Measurements from ENCODE around the gene LYVE1.

The LYVE1 gene

GRCh38 chr11:10551845-10552352 lies 16.6 kb downstream of the LYVE1 start:
- DNase-seq = no peak

GRCh38 chr11:10551290-10551592 lies 17.2 kb downstream of the LYVE1 start:
- no peak for DNase-seq

GRCh38 chr11:10550503-10551289 lies 17.8 kb downstream of the LYVE1 start:
- no peak for DNase-seq

DNA sequence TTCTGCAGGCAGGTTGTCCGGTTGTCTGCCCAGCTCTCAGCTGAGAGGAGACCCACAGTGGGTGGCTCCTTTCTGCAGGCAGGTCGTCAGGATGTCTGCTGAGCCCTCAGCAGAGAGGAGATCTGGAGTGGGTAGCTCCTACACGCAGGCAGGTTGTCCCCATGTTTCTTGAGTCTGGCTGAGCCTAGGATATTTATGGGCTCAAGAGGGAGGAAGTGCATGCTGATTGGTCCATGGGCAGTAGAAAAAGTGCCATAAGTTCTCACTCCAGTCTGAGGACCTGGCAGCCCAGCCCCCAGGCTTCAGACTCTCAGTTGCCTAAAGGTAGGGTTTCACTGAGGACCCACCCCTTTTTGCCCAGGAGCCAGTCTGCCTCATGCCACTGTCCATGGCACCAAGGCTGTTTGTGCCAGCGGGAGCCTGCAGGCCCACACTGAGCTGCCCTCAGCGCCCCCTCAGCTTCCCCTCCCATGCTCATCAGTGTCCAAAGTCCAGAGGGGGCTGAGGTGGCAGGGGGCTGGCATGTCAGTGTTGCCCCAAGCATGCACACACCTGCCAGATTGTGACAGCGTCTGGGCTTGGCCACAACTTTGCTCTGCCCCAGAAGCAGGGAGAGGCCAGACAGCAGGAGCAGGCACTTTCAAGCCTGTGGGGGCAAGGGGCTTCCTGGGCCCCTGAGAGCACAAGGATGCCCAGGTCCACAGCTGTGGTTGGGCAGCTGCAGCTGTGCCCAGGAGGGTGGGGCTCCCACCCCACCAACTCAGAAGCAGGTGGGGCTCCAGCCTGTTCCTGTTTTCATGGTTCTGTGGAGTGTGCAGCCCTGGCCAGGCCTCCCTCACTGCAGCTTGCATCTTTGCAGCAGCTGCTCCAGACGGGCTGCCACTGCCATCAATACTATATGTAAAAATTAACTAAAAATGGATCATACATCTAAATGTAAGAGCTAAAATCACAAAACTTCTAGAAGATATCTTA lies 23.7 kb downstream of the LYVE1 start:
- DNase-seq = no peak

DNA sequence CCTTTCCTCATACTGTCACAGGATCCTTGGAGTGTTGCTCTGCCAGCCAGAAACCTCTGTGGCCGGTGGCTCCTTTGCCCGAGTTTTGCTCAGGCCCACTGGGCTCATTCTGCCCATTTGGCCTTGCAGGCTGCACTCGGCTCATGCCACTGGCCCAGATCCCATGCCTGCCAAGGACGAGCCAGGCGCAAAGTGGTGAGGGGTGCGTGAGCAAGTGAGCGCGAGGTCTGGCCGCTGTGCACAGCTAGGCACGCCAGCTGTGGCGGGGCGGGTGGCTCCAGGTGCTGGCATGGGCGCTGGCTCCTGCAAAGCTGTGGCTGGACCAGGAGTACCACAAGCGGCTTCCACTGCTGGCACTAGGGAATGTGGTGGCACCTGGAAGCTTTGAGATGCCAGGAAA lies 24.7 kb downstream of the LYVE1 start:
- DNase-seq = no peak

DNA sequence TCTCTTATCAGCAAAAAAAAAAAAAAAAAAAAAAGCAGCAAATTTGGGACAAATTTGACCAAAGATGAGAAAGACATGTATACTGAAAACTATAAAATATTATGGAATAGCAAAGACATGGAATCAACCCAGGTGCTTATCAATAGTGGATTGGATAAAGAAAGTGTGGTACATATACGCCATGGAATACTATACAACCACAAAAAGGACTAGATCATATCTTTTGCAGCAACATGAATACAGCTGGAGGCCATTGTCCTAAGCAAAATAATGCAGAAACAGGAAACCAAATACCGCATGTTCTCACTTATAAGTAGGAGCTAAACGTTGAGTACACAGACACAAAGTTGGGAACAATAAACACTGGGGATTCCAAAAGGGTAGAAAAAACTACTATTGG lies 25.7 kb downstream of the LYVE1 start:
- no peak for DNase-seq

GRCh38 chr11:10541561-10541930 lies 26.9 kb downstream of the LYVE1 start:
- no peak for DNase-seq

- DNase-seq = peak; percentile 96
These were observed 27.4 kb downstream of the LYVE1 start, which contains the start of gene RNF141 for GRCh38 chr11:10540915-10541560. Gene RNF141 (minus strand): TSS chr11:10541187. CDS start chr11:10534158, 7,029 bp downstream.

- no peak for DNase-seq
These were observed 27.9 kb downstream of the LYVE1 start for GRCh38 chr11:10540546-10540914.

DNA sequence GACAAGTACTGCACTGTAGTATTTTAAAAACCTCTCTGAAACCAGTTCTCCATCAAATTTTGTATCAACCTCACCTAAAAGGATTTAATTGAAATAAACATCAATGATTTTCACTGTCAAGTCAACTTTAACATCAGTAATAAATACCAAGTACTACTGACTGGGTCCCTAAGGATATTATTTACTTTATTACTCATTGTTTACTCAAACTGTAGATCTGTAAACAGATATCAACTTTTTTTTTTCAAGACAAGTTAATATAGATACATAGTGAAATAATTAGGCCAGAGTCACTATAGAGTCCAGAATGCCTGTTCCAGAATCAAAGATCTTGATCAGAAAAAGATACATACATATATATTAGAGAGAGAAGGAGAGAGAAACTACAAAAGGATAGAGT lies 29.1 kb downstream of the LYVE1 start:
- DNase-seq = no peak

DNA sequence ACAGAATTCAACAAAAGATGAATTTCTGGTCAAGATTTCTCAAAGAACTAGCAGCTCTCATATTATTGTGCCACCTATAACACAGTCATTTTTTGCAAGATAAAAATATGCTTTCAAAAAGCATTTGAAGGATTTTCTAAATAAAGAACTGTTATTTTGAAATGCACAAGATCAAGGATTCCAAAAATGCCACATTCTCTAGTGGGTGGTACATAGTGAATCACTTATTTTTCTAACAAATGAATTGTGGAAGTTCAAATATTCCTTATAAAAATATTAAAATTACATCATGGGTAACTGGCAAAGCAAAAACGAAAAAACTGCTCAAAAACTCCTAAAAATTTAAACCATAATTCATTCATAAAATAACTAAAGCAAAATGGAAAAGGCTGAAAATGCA lies 29.5 kb downstream of the LYVE1 start:
- no peak for DNase-seq

GRCh38 chr11:10537600-10537999 lies 30.9 kb downstream of the LYVE1 start:
- no peak for DNase-seq

GRCh38 chr11:10534316-10534715 lies 34.1 kb downstream of the LYVE1 start:
- DNase-seq = no peak

- no peak for DNase-seq
These were observed 35.1 kb downstream of the LYVE1 start for GRCh38 chr11:10533323-10533722.

- no peak for DNase-seq
These were observed 35.9 kb downstream of the LYVE1 start for GRCh38 chr11:10532526-10532925.

DNA sequence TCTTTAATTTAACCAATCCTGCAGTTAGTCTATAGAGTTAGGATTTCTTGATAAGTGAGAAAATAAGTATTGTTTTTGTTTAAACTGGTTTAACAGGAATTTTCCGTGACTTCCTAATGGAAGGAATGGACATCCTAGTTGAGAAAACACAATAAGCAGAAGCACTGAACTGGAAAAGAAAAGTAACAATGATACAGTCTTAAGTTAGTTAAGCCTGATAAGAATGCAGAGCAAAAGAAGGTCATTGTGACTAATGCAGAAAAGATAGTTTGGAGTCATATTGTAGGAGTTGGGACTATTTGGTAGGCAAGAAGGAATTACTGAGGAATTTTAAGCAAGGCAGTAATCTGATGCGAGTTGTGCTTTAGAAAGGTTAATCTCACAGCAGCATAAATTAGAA lies 39.2 kb downstream of the LYVE1 start:
- no peak for DNase-seq

- DNase-seq = no peak
These were observed 40.3 kb downstream of the LYVE1 start for GRCh38 chr11:10528121-10528520.

DNA sequence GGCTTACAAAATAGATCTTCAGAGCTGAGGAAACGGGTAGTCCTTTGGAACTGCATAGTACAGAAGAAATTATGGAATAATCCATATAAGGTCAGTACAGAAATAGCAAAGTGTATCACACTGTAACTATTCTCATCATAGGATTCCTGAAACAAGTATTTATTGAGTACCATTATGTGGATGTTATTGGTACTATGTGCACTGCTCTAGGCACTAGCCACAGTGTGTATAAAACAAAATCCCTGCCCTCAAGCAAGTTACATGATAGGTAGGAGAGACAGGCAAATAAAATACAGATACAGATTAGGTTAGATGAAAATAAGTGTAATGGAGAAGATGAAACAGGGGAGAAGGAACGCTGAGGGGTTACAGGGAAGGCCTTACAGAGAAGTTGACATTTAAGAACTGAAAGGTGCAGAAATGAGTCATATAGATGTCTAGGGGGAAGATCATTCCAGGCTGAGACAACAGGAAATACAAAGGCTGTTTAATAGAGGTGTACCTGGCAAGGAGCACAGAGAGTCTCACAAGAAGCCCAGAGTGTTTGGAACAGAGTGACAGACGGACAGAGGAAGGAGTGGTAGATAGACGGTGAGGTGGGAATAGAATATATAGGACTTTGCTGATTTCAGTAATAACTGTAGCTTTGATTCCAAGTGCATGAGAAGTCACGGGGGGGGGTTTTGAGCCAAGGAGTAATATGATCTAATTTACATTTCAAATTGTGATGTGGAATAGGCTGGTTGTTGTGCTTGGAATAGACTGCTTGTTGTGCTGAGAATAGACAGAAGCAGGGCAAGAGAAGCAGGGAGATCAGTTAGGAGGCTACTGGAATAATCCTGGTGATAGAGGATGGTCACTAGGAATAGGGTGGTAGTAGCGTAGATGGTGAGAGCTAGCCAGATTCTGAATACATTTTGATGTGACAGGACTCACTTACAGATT lies 41.2 kb downstream of the LYVE1 start:
- no peak for DNase-seq

DNA sequence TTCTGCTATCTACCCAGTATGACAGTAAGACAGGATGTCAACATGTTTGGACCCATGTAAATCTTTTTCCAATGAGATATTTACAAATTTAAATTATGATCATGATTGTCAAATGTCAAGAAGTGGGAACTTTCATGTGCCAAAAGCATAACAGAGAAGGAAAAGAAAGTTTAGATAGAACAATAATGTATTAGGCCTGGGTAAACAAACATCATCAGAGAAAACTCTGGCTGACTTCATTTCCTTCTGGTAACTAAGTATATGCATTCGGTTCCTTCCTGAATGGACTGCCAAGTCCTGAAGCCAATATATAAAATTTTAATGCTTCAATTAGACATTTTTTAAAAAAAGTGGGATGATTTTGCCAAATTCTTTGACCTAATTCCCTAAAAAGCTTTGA lies 44.0 kb downstream of the LYVE1 start:
- no peak for DNase-seq

- no peak for DNase-seq
These were observed 45.5 kb downstream of the LYVE1 start for GRCh38 chr11:10522921-10523320.

DNA sequence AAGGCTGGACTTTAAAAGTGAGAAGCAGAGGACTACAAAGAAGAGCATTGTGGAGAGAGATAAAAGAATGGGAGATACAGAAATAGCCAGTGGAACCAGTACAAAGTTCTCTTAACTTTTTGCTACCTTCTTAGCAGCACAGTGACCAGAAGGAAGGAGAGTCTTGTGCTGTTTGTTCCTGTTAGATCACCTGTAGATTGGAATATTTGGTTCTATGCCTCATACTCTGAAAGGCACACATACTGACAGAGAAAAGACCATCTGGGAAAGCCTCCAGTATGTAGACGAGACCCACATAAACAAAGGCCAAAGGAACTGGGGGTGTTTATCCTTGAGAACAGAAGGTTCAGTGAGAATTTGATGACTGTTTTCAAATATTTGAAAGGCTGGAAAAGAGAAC lies 46.2 kb downstream of the LYVE1 start:
- DNase-seq = no peak

- DNase-seq = no peak
These were observed 47.9 kb downstream of the LYVE1 start for GRCh38 chr11:10520562-10520961.

Measured in stimulated activated CD4-positive, alpha-beta T cell treated with anti-CD3 and anti-CD28 coated beads, Interleukin-4, amount 100 ng/mL, for 24 hours (primary cell).